Stimulated activated memory B cell treated with anti-CD40 and anti-IgM and Interleukin-4, amounts not matched to agents 10 μg/mL and 1 μg/mL and 100 μg/mL, for 72 hours (primary cell): ENCODE data around the gene NELFB.
A peak's percentile ranks its signal among the peaks of the same experiment; 100 is the strongest.
"Not testable (repeated sequence)": the region's sequence is repeated elsewhere in the genome, so short reads cannot be mapped to it uniquely, and the experiment has no call there.

Experiments
- ATAC-seq: fragments of 150-1000 bp; cut with Tn5 transposase; 2 replicates; pipeline ENCODE4 v1.10.0; 2021
- H3K27ac Mint-ChIP-seq: one replicate; pipeline ENCODE4 v1.8.0; 2022; ENCODE audit warnings: mild to moderate bottlenecking, mixed read lengths
- H3K27me3 Mint-ChIP-seq: one replicate; pipeline ENCODE4 v1.8.0; 2022; ENCODE audit warnings: mixed read lengths
- H3K36me3 Mint-ChIP-seq: one replicate; pipeline ENCODE4 v1.8.0; 2022; ENCODE audit warnings: mixed read lengths
- H3K4me1 Mint-ChIP-seq: one replicate; pipeline ENCODE4 v1.8.0; 2022; ENCODE audit warnings: mixed read lengths
- H3K4me3 Mint-ChIP-seq: one replicate; pipeline ENCODE4 v1.8.0; 2022; ENCODE audit warnings: mild to moderate bottlenecking, moderate library complexity, mixed read lengths
- H3K9me3 Mint-ChIP-seq: one replicate; pipeline ENCODE4 v1.8.0; 2022; ENCODE audit warnings: mixed read lengths

The NELFB gene

GRCh38 chr9:137237759-137238726, 17.1 kb upstream of the NELFB start:
- ATAC-seq = no peak
- Mint-ChIP-seq H3K4me3 (no peak overlapping the region), H3K4me1 (peaks cover 59% of the 10 kb centered on the region), H3K36me3 (peaks cover 10% of the 10 kb centered on the region), H3K9me3 (no peaks in the 10 kb centered on the region), H3K27ac (no peak overlapping the region), H3K27me3 (peaks cover 12% of the 10 kb centered on the region)

GRCh38 chr9:137239541-137240200, 15.5 kb upstream of the NELFB start:
- not testable (repeated sequence) for H3K9me3 Mint-ChIP-seq, H3K27me3 Mint-ChIP-seq, ATAC-seq
- Mint-ChIP-seq H3K4me3 (peak overlapping the region; percentile 86), H3K27ac (peak overlapping the region; percentile 69), H3K4me1 (peaks cover 71% of the 10 kb centered on the region), H3K36me3 (peaks cover 16% of the 10 kb centered on the region)

GRCh38 chr9:137240318-137240840, 14.7 kb upstream of the NELFB start:
- peak; percentile 61 for ATAC-seq
- Mint-ChIP-seq H3K4me3 (peak overlapping the region; percentile 86), H3K27me3 (peaks cover 1% of the 10 kb centered on the region), H3K4me1 (peaks cover 64% of the 10 kb centered on the region), H3K36me3 (peaks cover 16% of the 10 kb centered on the region), H3K27ac (peak overlapping the region; percentile 69), H3K9me3 (no peaks in the 10 kb centered on the region)

- peaks cover 16% of the 10 kb centered on the region for H3K36me3 Mint-ChIP-seq
- H3K4me3 Mint-ChIP-seq = peak within 1 kb of the TSS; percentile 86
- peaks cover 61% of the 10 kb centered on the region for H3K4me1 Mint-ChIP-seq
- peak; percentile 89 for ATAC-seq
- H3K9me3 Mint-ChIP-seq = no peaks in the 10 kb centered on the region
- H3K27me3 Mint-ChIP-seq = no peaks in the 10 kb centered on the region
- H3K27ac Mint-ChIP-seq = peak within 1 kb of the TSS; percentile 69
Measured at GRCh38 chr9:137240841-137241489, 14.2 kb upstream of the NELFB start, which contains the start of gene TUBB4B. TSS of gene TUBB4B (plus strand) at chr9:137241287. CDS start at chr9:137241361, 74 bp downstream.

- peaks cover 16% of the 10 kb centered on the region for H3K36me3 Mint-ChIP-seq
- no peaks in the 10 kb centered on the region for H3K9me3 Mint-ChIP-seq
- ATAC-seq = peak; percentile 46
Measured at GRCh38 chr9:137241490-137242268, 13.4 kb upstream of the NELFB start.

GRCh38 chr9:137242269-137243203, 12.6 kb upstream of the NELFB start:
- Mint-ChIP-seq H3K27me3 (no peaks in the 10 kb centered on the region), H3K9me3 (no peaks in the 10 kb centered on the region), H3K36me3 (peaks cover 16% of the 10 kb centered on the region), H3K4me1 (peaks cover 49% of the 10 kb centered on the region), H3K4me3 (peak overlapping the region; percentile 78), H3K27ac (peak overlapping the region; percentile 69)
- ATAC-seq = no peak

More at GRCh38 chr9:137241490-137242268, 13.4 kb upstream of the NELFB start:
- H3K4me1 Mint-ChIP-seq = peaks cover 55% of the 10 kb centered on the region
- peak overlapping the region; percentile 86 for H3K4me3 Mint-ChIP-seq
- H3K27ac Mint-ChIP-seq = peak overlapping the region; percentile 69
- H3K27me3 Mint-ChIP-seq = no peaks in the 10 kb centered on the region

- Mint-ChIP-seq H3K36me3 (peaks cover 16% of the 10 kb centered on the region), H3K4me1 (peaks cover 42% of the 10 kb centered on the region), H3K4me3 (peak overlapping the region; percentile 78)
- H3K27ac Mint-ChIP-seq, H3K9me3 Mint-ChIP-seq, H3K27me3 Mint-ChIP-seq, ATAC-seq: not testable (repeated sequence)
Measured at GRCh38 chr9:137243266-137243625, 11.9 kb upstream of the NELFB start.

- H3K36me3 Mint-ChIP-seq = peaks cover 16% of the 10 kb centered on the region
Measured at GRCh38 chr9:137243626-137244485, 11.3 kb upstream of the NELFB start.

GRCh38 chr9:137244486-137245449, 10.4 kb upstream of the NELFB start:
- H3K4me1 Mint-ChIP-seq = peaks cover 27% of the 10 kb centered on the region
- H3K4me3 Mint-ChIP-seq = no peak overlapping the region
- H3K27ac Mint-ChIP-seq = no peak overlapping the region

More at GRCh38 chr9:137243626-137244485, 11.3 kb upstream of the NELFB start:
- ATAC-seq = no peak
- H3K27ac Mint-ChIP-seq = no peak overlapping the region
- no peak overlapping the region for H3K4me3 Mint-ChIP-seq
- peaks cover 36% of the 10 kb centered on the region for H3K4me1 Mint-ChIP-seq
- no peaks in the 10 kb centered on the region for H3K9me3 Mint-ChIP-seq
- H3K27me3 Mint-ChIP-seq = no peaks in the 10 kb centered on the region

GRCh38 chr9:137245450-137246421, 9.4 kb upstream of the NELFB start:
- H3K4me1 Mint-ChIP-seq = peaks cover 26% of the 10 kb centered on the region
- no peak overlapping the region for H3K4me3 Mint-ChIP-seq

More at GRCh38 chr9:137244486-137245449, 10.4 kb upstream of the NELFB start:
- Mint-ChIP-seq H3K36me3 (peaks cover 16% of the 10 kb centered on the region), H3K9me3 (no peaks in the 10 kb centered on the region), H3K27me3 (no peaks in the 10 kb centered on the region)
- no peak for ATAC-seq

More at GRCh38 chr9:137245450-137246421, 9.4 kb upstream of the NELFB start:
- Mint-ChIP-seq H3K36me3 (peaks cover 16% of the 10 kb centered on the region), H3K27ac (no peak overlapping the region), H3K27me3 (no peaks in the 10 kb centered on the region), H3K9me3 (no peaks in the 10 kb centered on the region)
- no peak for ATAC-seq
